Tibial artery (tissue), 4 donors: Measurements from ENCODE around the gene SCAND1.

Source experiments
- DNase-seq, 2 donors: peaks; one replicate each; pipeline ENCODE4 v3.0.0-alpha.2; 2019
- H3K27ac ChIP-seq, 2 donors: fragments of 200-600 bp; sonication (generic) in 1 of 2; 1 replicate in 1 of 2; 2 replicates in 1 of 2; pipeline ENCODE4 v1.5.1; 2018 to 2019; ENCODE audit warnings: mild to moderate bottlenecking in 1 of 2
- H3K27me3 ChIP-seq, 2 donors: fragments of 200-600 bp; sonication (generic) in 1 of 2; one replicate each; pipeline versions ENCODE4 v1.5.1 to v1.6.0; 2016 to 2019
- H3K36me3 ChIP-seq, 3 donors: fragments of 200-600 bp; sonication (generic) in 2 of 3; one replicate each; pipeline ENCODE4 v1.5.1; 2016 to 2019; ENCODE audit warnings: mild to moderate bottlenecking in 2 of 3
- H3K4me1 ChIP-seq, 4 donors: fragments of 200-600 bp; sonication (generic) in 2 of 4; 1 replicate in 3 of 4; 2 replicates in 1 of 4; pipeline ENCODE4 v1.5.1; 2016 to 2019
- H3K4me3 ChIP-seq, 2 donors: fragments of 200-600 bp; sonication (generic) in 1 of 2; 1 replicate in 1 of 2; 2 replicates in 1 of 2; pipeline ENCODE4 v1.5.1; 2018 to 2019; ENCODE audit warnings: mild to moderate bottlenecking in 2 of 2
- H3K9me3 ChIP-seq, 3 donors: fragments of 200-600 bp; sonication (generic) in 1 of 3; one replicate each; pipeline ENCODE4 v1.5.1; 2016 to 2019
- intact Hi-C: fragments of 100-400 bp; cut with DNase I; formaldehyde crosslinking; loops from one replicate; pipeline ENCODE4 v1.15.0; 2023; ENCODE audit warnings: low total_unique reads
- TF ChIP-seq, protein P1 (sequence below), 2 experiments: fragments of 200-600 bp in 1 of 2; fragments of 450-650 bp in 1 of 2; IDR thresholded peaks; one replicate each; pipeline ENCODE4 v1.5.1; 2017 to 2019; ENCODE audit warnings: antibody characterized with exemption in 2 of 2, mild to moderate bottlenecking in 1 of 2, moderate library complexity in 1 of 2

The SCAND1 gene

DNA sequence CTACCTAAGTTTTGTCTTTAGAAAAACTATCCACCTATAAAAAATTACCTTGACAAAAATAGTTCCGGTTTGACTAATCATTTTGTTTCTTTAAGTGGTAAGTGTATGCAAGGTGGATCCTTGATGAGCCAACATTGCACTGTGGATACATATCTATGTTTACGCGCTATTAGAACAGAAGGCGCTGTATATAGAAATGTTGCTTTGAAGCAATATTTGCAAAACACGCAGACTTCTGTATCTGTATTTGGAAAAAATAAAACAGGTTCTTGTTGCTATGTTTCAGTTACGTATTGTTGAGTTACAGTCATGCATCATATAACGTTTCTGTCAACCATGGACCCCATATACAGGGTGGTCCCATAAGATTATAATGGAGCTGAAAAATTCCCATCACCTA, 4.2 kb downstream of the SCAND1 start:
- no peaks in the 10 kb centered on the region for H3K27me3 ChIP-seq
- no peak for DNase-seq
- no peak overlapping the region for H3K27ac ChIP-seq

DNA sequence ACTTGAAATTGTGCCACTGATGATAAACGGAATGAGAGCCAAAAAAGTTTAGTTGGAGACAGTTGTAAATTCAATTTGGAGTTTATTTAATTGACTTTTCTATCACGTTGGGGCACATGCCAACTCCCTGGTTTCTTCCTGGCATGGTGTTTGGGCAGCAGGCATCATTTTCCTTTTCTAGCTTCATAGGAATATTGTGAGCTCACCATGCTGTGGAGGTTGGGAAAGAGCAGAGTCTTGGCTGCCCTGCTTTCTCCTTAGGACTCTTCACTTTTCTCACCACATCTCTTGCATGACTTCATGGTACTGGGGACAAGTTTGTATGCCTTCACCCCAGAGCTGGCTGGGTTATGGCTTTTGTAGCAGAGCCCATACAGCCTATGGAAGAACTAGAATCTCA, 6.4 kb downstream of the SCAND1 start:
- H3K9me3 ChIP-seq = no peaks in the 10 kb centered on the region
- DNase-seq = no peak
- TF ChIP-seq, protein P1, sequence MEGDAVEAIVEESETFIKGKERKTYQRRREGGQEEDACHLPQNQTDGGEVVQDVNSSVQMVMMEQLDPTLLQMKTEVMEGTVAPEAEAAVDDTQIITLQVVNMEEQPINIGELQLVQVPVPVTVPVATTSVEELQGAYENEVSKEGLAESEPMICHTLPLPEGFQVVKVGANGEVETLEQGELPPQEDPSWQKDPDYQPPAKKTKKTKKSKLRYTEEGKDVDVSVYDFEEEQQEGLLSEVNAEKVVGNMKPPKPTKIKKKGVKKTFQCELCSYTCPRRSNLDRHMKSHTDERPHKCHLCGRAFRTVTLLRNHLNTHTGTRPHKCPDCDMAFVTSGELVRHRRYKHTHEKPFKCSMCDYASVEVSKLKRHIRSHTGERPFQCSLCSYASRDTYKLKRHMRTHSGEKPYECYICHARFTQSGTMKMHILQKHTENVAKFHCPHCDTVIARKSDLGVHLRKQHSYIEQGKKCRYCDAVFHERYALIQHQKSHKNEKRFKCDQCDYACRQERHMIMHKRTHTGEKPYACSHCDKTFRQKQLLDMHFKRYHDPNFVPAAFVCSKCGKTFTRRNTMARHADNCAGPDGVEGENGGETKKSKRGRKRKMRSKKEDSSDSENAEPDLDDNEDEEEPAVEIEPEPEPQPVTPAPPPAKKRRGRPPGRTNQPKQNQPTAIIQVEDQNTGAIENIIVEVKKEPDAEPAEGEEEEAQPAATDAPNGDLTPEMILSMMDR (IDR thresholded peaks at IDR 0.05) = no peak
- H3K4me1 ChIP-seq = peaks cover 0 to 27% (median 13%) of the 10 kb centered on the region in 4 donors
- no peaks in the 10 kb centered on the region for H3K27me3 ChIP-seq
- intact Hi-C loops = no loop called here
- peak overlapping the region in 1 of 2 donors; percentile 32 for H3K27ac ChIP-seq
- no peak overlapping the region for H3K4me3 ChIP-seq
- peaks cover 27 to 53% (median 30%) of the 10 kb centered on the region in 3 donors for H3K36me3 ChIP-seq

More for the DNA sequence above, 4.2 kb downstream of the SCAND1 start:
- TF ChIP-seq, protein P1 (IDR thresholded peaks at IDR 0.05) = no peak
- intact Hi-C loops = no loop called here
- Histone ChIP-seq H3K9me3 (no peaks in the 10 kb centered on the region), H3K36me3 (peaks cover 19 to 33% (median 19%) of the 10 kb centered on the region in 3 donors), H3K4me1 (peaks cover 0 to 30% (median 20%) of the 10 kb centered on the region in 4 donors), H3K4me3 (no peak overlapping the region)

DNA sequence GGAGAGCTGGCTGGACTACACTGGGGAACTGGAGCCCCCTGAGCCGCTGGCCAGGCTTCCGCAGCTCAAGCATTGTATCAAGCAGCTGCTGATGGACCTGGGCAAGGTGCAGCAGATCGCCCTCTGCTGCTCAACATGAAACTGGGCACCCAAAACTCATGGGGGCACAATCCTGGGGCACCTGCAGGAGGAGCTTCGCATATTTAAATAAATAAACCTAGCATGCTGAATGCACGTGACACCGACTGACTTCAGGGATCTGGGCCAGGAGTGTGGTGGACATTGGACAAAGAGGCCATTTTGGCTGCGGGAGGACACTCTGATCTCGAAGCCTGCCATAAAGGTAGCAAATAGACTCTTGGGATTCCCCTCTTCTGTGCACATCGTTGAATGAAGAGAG, 6.8 kb downstream of the SCAND1 start:
- no peak overlapping the region for H3K4me3 ChIP-seq
- peaks cover 0 to 23% (median 8%) of the 10 kb centered on the region in 4 donors for H3K4me1 ChIP-seq
- H3K27ac ChIP-seq = peak overlapping the region in 1 of 2 donors; percentile 32
- H3K36me3 ChIP-seq = peaks cover 27 to 57% (median 33%) of the 10 kb centered on the region in 3 donors
- intact Hi-C loops = no loop called here
- TF ChIP-seq, protein P1 (IDR thresholded peaks at IDR 0.05) = no peak
- no peak for DNase-seq
- no peaks in the 10 kb centered on the region for H3K9me3 ChIP-seq
- no peaks in the 10 kb centered on the region for H3K27me3 ChIP-seq

DNA sequence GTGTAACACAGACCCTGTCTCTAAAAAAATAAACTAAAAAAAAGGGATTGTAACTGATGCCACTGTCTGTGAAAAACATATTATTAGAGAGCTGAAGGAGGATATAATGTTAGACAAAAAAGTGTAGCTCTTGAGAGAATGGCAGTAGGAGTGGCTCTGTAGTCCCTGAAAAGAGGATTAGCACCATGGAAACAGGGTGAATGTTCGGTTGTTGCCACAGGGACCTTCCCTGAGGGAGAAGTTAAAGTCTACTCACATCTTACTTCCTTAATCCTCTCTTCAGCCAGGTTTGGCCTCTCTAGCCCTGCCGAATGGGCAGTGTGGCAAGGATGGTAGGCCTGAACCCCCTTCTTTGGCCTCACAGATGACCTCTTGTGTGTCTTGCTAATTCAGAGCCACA, 12.1 kb downstream of the SCAND1 start:
- intact Hi-C loops = no loop called here
- H3K4me3 ChIP-seq = no peak overlapping the region
- H3K9me3 ChIP-seq = no peaks in the 10 kb centered on the region
- H3K4me1 ChIP-seq = no peaks in the 10 kb centered on the region
- no peak overlapping the region for H3K27ac ChIP-seq
- H3K27me3 ChIP-seq = no peaks in the 10 kb centered on the region
- H3K36me3 ChIP-seq = peaks cover 41 to 87% (median 64%) of the 10 kb centered on the region in 3 donors
- no peak for DNase-seq
- TF ChIP-seq, protein P1 (IDR thresholded peaks at IDR 0.05) = no peak

DNA sequence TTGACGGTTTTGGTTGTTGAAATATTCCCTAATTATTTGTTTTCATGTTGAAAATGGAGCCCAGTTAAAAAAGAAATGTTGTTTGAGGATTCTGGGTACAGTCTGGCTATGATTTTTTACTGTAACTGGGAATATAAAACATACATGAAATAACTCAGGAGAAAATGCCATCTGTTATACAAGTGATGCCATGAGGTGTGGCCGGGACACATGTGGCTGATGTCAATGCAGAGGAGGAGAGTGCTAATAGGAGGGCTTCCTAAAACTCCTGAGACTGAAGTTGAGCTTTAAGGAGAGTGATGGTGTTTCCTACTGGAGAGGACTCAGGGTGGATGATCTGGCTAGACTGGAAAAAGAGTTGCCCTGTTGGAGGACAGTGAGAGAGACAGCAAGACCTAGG, 12.7 kb downstream of the SCAND1 start:
- TF ChIP-seq, protein P1 (IDR thresholded peaks at IDR 0.05) = no peak
- H3K36me3 ChIP-seq = peaks cover 38 to 87% (median 61%) of the 10 kb centered on the region in 3 donors

DNA sequence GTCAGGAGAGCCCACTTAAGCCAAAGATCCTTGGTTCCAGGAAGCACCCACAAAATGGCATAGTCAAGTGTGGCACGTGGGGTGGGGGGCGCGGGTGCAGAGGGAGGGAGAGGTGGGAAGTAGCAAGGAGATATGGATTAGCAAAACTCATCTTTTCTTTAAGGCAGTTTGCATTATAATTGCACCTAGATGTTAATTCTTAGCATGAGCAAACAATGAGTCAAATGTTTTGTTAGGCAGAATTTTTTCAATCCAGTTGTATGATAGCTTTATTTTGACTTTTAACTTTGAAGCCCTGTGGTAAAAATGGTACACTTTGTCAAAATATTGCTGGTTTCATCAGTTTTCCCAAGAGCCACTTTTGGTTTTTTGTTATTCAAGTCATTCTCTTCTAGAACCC, 15.0 kb downstream of the SCAND1 start:
- Histone ChIP-seq H3K9me3 (no peaks in the 10 kb centered on the region), H3K4me1 (no peaks in the 10 kb centered on the region), H3K27me3 (no peaks in the 10 kb centered on the region), H3K36me3 (peaks cover 34 to 85% (median 58%) of the 10 kb centered on the region in 3 donors), H3K27ac (no peak overlapping the region), H3K4me3 (no peak overlapping the region)
- TF ChIP-seq, protein P1 (IDR thresholded peaks at IDR 0.05) = no peak
- intact Hi-C loops = no loop called here
- no peak for DNase-seq

More for the DNA sequence above, 12.7 kb downstream of the SCAND1 start:
- H3K27me3 ChIP-seq = no peaks in the 10 kb centered on the region
- H3K27ac ChIP-seq = no peak overlapping the region
- no peaks in the 10 kb centered on the region for H3K9me3 ChIP-seq
- no peaks in the 10 kb centered on the region for H3K4me1 ChIP-seq
- intact Hi-C loops = no loop called here
- no peak overlapping the region for H3K4me3 ChIP-seq
- no peak for DNase-seq
